ENCODE results near the gene MACROD2.

Gene MACROD2

DNA sequence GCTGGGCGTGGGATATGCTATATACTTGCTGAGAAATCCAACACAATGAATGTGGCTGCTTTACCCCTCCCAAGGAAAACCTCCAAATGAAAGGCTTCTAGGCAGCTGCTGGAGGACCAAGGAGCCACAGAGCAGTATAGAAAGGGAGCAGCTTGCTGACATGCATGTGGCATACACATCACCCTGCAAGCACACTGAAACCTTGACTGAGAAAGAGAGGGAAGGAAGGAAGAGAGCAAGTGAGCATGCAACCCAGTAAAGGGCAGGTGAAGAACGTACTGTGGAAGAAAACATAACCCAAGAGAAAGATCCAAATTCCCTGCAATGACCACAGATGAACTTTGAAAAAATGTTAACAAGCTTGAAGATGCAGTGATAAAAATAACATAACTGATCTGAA, 2034.9 kb downstream of the MACROD2 start:
- TF ChIP-seq FOXP2 (optimal IDR thresholded peaks at IDR 0.05; ENCODE audit: borderline replicate concordance, extremely low read depth, extremely low read length, insufficient read depth) (no peak), TAF1 (IDR thresholded peaks at IDR 0.05; ENCODE audit: borderline replicate concordance, insufficient read depth, low read length) (no peak)

DNA sequence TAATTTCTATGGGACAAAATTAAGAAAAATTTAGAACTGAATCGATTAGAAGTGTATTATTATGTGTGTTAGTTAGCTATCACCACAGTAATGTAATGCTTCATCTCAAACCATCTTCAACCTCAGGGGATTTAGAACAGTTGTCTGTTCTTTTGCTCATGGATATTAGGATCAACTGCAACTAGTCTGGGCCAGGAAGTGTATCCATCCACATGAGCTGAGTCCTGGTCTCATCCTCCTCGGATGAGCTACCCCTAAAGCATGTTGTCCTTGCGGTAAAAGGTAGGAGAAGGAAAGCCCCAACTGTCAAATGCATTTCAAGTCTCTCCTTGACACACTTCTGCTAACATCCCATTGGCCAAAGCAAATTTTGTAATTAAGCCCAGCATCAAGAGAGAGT, 2040.3 kb downstream of the MACROD2 start:
- TF ChIP-seq, protein P1, sequence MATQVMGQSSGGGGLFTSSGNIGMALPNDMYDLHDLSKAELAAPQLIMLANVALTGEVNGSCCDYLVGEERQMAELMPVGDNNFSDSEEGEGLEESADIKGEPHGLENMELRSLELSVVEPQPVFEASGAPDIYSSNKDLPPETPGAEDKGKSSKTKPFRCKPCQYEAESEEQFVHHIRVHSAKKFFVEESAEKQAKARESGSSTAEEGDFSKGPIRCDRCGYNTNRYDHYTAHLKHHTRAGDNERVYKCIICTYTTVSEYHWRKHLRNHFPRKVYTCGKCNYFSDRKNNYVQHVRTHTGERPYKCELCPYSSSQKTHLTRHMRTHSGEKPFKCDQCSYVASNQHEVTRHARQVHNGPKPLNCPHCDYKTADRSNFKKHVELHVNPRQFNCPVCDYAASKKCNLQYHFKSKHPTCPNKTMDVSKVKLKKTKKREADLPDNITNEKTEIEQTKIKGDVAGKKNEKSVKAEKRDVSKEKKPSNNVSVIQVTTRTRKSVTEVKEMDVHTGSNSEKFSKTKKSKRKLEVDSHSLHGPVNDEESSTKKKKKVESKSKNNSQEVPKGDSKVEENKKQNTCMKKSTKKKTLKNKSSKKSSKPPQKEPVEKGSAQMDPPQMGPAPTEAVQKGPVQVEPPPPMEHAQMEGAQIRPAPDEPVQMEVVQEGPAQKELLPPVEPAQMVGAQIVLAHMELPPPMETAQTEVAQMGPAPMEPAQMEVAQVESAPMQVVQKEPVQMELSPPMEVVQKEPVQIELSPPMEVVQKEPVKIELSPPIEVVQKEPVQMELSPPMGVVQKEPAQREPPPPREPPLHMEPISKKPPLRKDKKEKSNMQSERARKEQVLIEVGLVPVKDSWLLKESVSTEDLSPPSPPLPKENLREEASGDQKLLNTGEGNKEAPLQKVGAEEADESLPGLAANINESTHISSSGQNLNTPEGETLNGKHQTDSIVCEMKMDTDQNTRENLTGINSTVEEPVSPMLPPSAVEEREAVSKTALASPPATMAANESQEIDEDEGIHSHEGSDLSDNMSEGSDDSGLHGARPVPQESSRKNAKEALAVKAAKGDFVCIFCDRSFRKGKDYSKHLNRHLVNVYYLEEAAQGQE (IDR thresholded peaks at IDR 0.05; ENCODE audit: insufficient read depth in 1 of 2, low read depth in 2 of 2, low read length in 2 of 2): no peak
- TF ChIP-seq POLR2AphosphoS5 (IDR thresholded peaks at IDR 0.05; ENCODE audit: low read depth, low read length): no peak
- TF ChIP-seq TAF1 (IDR thresholded peaks at IDR 0.05; ENCODE audit: borderline replicate concordance, insufficient read depth, low read length): no peak
- no peak for TF ChIP-seq SIN3A (IDR thresholded peaks at IDR 0.05; ENCODE audit: borderline replicate concordance, insufficient read depth, low read length)
- TF ChIP-seq FOXP2 (optimal IDR thresholded peaks at IDR 0.05; ENCODE audit: borderline replicate concordance, extremely low read depth, extremely low read length, insufficient read depth): no peak

DNA sequence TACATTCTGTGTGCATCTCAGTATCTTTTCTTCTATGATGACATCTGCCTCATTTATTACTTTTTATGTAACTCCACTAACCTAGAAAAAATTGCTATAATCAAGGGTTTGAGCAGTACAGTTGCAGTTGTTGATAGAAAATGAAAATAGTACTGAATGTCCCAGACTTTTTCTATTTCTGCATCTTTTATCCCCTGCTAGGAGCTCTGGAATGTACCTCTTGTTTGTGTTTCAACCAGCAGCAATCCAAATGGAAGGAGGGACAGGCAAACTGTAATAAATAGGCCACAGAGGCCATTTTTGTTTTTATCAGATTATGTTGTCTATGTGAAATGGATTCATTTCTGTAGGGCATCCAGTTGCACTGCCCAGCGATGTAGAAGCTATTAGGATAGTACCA, 2041.0 kb downstream of the MACROD2 start:
- TF ChIP-seq SIN3A (IDR thresholded peaks at IDR 0.05; ENCODE audit: borderline replicate concordance, insufficient read depth, low read length) (no peak), FOXP2 (optimal IDR thresholded peaks at IDR 0.05; ENCODE audit: borderline replicate concordance, extremely low read depth, extremely low read length, insufficient read depth) (no peak), TAF1 (IDR thresholded peaks at IDR 0.05; ENCODE audit: borderline replicate concordance, insufficient read depth, low read length) (no peak), POLR2AphosphoS5 (IDR thresholded peaks at IDR 0.05; ENCODE audit: low read depth, low read length) (no peak)
- TF ChIP-seq, protein P1 (IDR thresholded peaks at IDR 0.05; ENCODE audit: insufficient read depth in 1 of 2, low read depth in 2 of 2, low read length in 2 of 2): no peak

DNA sequence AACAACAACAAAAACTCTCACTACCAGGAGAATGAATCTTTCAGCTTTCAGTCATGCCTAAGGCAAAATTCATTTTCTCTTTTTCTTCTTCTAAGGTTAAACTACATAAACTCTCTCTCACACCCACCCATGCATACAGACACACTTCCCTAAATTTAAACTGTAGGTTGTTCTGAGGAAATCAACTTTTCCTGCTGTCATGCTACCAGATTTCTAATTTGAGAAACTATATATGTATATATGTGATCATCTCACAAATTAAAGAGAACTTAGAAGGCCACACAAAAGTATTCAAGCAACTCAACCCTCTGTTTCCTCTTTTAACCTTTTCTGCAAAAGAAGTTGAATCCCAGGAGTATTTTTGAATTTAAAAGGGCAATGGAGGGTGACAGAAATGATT, 2045.4 kb downstream of the MACROD2 start:
- TF ChIP-seq, protein P1 (IDR thresholded peaks at IDR 0.05; ENCODE audit: insufficient read depth in 1 of 2, low read depth in 2 of 2, low read length in 2 of 2): no peak
- TF ChIP-seq TAF1 (IDR thresholded peaks at IDR 0.05; ENCODE audit: borderline replicate concordance, insufficient read depth, low read length) (no peak), POLR2AphosphoS5 (IDR thresholded peaks at IDR 0.05; ENCODE audit: low read depth, low read length) (no peak), SIN3A (IDR thresholded peaks at IDR 0.05; ENCODE audit: borderline replicate concordance, insufficient read depth, low read length) (no peak), FOXP2 (optimal IDR thresholded peaks at IDR 0.05; ENCODE audit: borderline replicate concordance, extremely low read depth, extremely low read length, insufficient read depth) (no peak)

DNA sequence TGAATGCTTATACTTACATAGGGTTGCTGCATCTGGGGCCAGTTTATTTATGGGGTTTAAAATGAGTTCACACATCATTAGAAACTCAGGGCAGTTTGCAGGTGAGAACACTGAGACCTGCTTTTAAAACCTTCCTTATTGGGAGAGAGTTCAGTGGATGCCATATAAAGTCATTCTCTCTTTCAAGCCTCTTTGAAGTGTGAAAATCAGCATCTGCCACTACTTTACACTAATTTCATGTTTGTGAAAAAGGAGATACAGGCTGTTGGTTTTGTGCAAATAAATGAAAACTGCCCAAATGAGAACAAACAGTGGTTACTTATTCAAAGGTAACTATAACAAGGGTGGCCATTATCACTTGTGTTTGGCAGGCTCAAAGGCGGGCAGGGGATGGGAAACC, 2047.4 kb downstream of the MACROD2 start:
- TF ChIP-seq, protein P1 (IDR thresholded peaks at IDR 0.05; ENCODE audit: insufficient read depth in 1 of 2, low read depth in 2 of 2, low read length in 2 of 2): no peak
- TF ChIP-seq POLR2AphosphoS5 (IDR thresholded peaks at IDR 0.05; ENCODE audit: low read depth, low read length) (no peak), SIN3A (IDR thresholded peaks at IDR 0.05; ENCODE audit: borderline replicate concordance, insufficient read depth, low read length) (no peak), FOXP2 (optimal IDR thresholded peaks at IDR 0.05; ENCODE audit: borderline replicate concordance, extremely low read depth, extremely low read length, insufficient read depth) (no peak)
